Hematopoietic multipotent progenitor cell treated with erythropoietin and hydrocortisone succinate and interleukin-3 and kit ligand, for 15 days (in vitro differentiated cells): Measurements from ENCODE around the gene NUP35.

Source experiments
- DNase-seq: peaks from one replicate; pipeline ENCODE4 v3.0.0-alpha.2; 2015; ENCODE audit warnings: low spot score

The NUP35 gene

GRCh38 chr2:183209395-183210028 is 85.3 kb downstream of the NUP35 start:
- no peak for DNase-seq
